Mesenchymal stem cell (in vitro differentiated cells and primary cell): Measurements from ENCODE around the gene ARMS2. TPM values are rescaled to one million over a fixed set of nuclear protein-coding genes. Genes with fewer than 3 reads are reported as not detected.

Experiments
- DNase-seq: peaks from one replicate; pipeline ENCODE4 v3.0.0-alpha.2; 2013
- H2AFZ ChIP-seq: one replicate; pipeline ENCODE4 v1.6.1; 2013; ENCODE audit warnings: low read depth, mild to moderate bottlenecking, control low read depth, inconsistent platforms, low read length, moderate library complexity
- H2AK5ac ChIP-seq: 2 replicates; pipeline ENCODE4 v1.6.1; 2013; ENCODE audit warnings: low read length, moderate library complexity, mild to moderate bottlenecking, inconsistent platforms; ENCODE audit not compliant: severe bottlenecking
- H2BK120ac ChIP-seq: one replicate; pipeline ENCODE4 v1.6.1; 2013; ENCODE audit warnings: low read depth, mild to moderate bottlenecking, inconsistent platforms, low read length, moderate library complexity
- H2BK12ac ChIP-seq, 2 experiments: one replicate each; pipeline ENCODE4 v1.6.1; 2013; ENCODE audit warnings: inconsistent platforms in 2 of 2, low read length in 2 of 2, mild to moderate bottlenecking in 2 of 2, moderate library complexity in 2 of 2, control low read depth in 1 of 2
- H2BK15ac ChIP-seq: one replicate; pipeline ENCODE4 v1.6.1; 2013; ENCODE audit warnings: mild to moderate bottlenecking, low read depth, inconsistent platforms; ENCODE audit not compliant: poor library complexity, severe bottlenecking
- H2BK5ac ChIP-seq: 2 replicates; pipeline ENCODE4 v1.6.1; 2013; ENCODE audit warnings: low read depth, mild to moderate bottlenecking, low read length, control low read depth, inconsistent platforms; ENCODE audit not compliant: poor library complexity, severe bottlenecking
- H3K14ac ChIP-seq, 2 experiments: one replicate each; pipeline ENCODE4 v1.6.1; 2013; ENCODE audit warnings: inconsistent platforms in 2 of 2, low read length in 2 of 2, control low read depth in 1 of 2, mild to moderate bottlenecking in 1 of 2, moderate library complexity in 1 of 2
- H3K18ac ChIP-seq, 2 experiments: one replicate each; pipeline ENCODE4 v1.6.1; 2013; ENCODE audit warnings: inconsistent platforms in 2 of 2, low read length in 2 of 2, control low read depth in 1 of 2, low read depth in 1 of 2, mild to moderate bottlenecking in 1 of 2
- H3K23ac ChIP-seq, 2 experiments: one replicate each; pipeline ENCODE4 v1.6.1; 2013; ENCODE audit warnings: inconsistent platforms in 2 of 2, low read length in 2 of 2, mild to moderate bottlenecking in 2 of 2, moderate library complexity in 2 of 2, control low read depth in 1 of 2
- H3K27ac ChIP-seq: 2 replicates; pipeline ENCODE4 v1.5.1; 2013; ENCODE audit warnings: mild to moderate bottlenecking, moderate library complexity, low read length, control low read depth, inconsistent platforms; ENCODE audit not compliant: poor library complexity, severe bottlenecking
- H3K27me3 ChIP-seq, 2 experiments: 2 replicates each; pipeline versions ENCODE4 v1.6.1 to v1.7.0; 2013; ENCODE audit warnings: low read length in 2 of 2, mild to moderate bottlenecking in 2 of 2, moderate library complexity in 2 of 2, control low read depth in 1 of 2, inconsistent platforms in 1 of 2; ENCODE audit not compliant: control insufficient read depth in 1 of 2, insufficient read depth in 1 of 2
- H3K36me3 ChIP-seq, 2 experiments: 2 replicates each; pipeline versions ENCODE4 v1.6.1 to v1.7.0; 2013; ENCODE audit warnings: low read length in 2 of 2, control low read depth in 1 of 2, inconsistent platforms in 1 of 2, low read depth in 1 of 2, mild to moderate bottlenecking in 1 of 2; ENCODE audit not compliant: insufficient read depth in 2 of 2, control insufficient read depth in 1 of 2
- H3K4ac ChIP-seq, 2 experiments: one replicate each; pipeline ENCODE4 v1.6.1; 2013; ENCODE audit warnings: inconsistent platforms in 2 of 2, low read length in 2 of 2, mild to moderate bottlenecking in 2 of 2, moderate library complexity in 2 of 2, control low read depth in 1 of 2, low read depth in 1 of 2
- H3K4me1 ChIP-seq: 2 replicates; pipeline ENCODE4 v1.6.1; 2013; ENCODE audit warnings: low read depth, low read length, control low read depth; ENCODE audit not compliant: control insufficient read depth, insufficient read depth
- H3K4me2 ChIP-seq: 2 replicates; pipeline ENCODE4 v1.6.1; 2013; ENCODE audit warnings: low read length, mild to moderate bottlenecking, inconsistent platforms; ENCODE audit not compliant: poor library complexity, severe bottlenecking
- H3K4me3 ChIP-seq, 2 experiments: 2 replicates each; pipeline versions ENCODE4 v1.5.1 to v1.7.0; 2013; ENCODE audit warnings: low read length in 2 of 2, mild to moderate bottlenecking in 2 of 2, control low read depth in 1 of 2, low read depth in 1 of 2; ENCODE audit not compliant: insufficient read depth in 1 of 2
- H3K79me1 ChIP-seq: replicated peaks from 2 replicates; pipeline ENCODE4 v1.6.1; 2013; ENCODE audit warnings: mild to moderate bottlenecking, control low read depth, low read length, inconsistent platforms; ENCODE audit not compliant: poor library complexity, severe bottlenecking
- H3K9ac ChIP-seq: 2 replicates; pipeline ENCODE4 v1.7.0; 2013; ENCODE audit warnings: mild to moderate bottlenecking, low read length, moderate library complexity
- H3K9me3 ChIP-seq: 2 replicates; pipeline ENCODE4 v1.7.0; 2013; ENCODE audit warnings: mild to moderate bottlenecking, low read length; ENCODE audit not compliant: control insufficient read depth
- H4K8ac ChIP-seq: one replicate; pipeline ENCODE4 v1.6.1; 2013; ENCODE audit warnings: inconsistent platforms, mild to moderate bottlenecking, low read length, moderate library complexity
- H4K91ac ChIP-seq: one replicate; pipeline ENCODE4 v1.6.1; 2013; ENCODE audit warnings: mild to moderate bottlenecking, low read length, inconsistent platforms
- WGBS: methylation state at CpG from one replicate; pipeline ENCODE4 v1.1.7; 2013; ENCODE audit warnings: mixed read lengths; 5-methylcytosine and 5-hydroxymethylcytosine counted together
- small RNA-seq: library from polyadenylated mRNA; stranded (forward); fragments of <200 nt; extraction: miRNeasy Mini kit (QIAGEN cat#:217004); gene quantifications from one replicate; pipeline ENCODE3, GENCODE V24; 2013; ENCODE audit warnings: low read depth

The ARMS2 gene

DNA sequence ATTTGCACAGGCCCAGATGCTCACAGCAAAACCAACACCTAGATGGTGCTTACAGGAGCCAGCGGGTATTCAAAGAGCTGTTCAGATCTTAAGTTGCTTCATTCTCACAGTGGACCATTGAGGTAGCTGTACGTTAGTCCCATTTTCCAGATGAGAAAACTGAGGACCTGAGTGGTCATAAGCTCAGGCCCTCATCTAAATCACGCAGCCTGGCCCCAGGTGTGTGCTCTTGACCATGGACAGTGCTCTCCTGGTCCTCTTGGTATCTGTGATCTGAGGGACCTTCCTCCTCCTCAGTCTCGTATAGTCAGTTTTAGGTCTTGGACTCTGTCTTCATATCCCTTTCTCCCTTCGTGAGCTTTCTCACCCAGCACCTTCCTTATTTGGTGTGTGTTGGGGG lies 50.6 kb downstream of the ARMS2 start:
- Histone ChIP-seq H3K36me3 (peaks cover 31 to 91% of the 10 kb centered on the region in 2 experiments), H3K27me3 (no peaks in the 10 kb centered on the region), H3K27ac (peak overlapping the region; percentile 12), H2BK12ac (no peak overlapping the region), H2BK5ac (no peak overlapping the region), H4K8ac (no peak overlapping the region), H3K4me1 (peaks cover 29% of the 10 kb centered on the region), H3K4me3 (no peak overlapping the region), H3K9me3 (no peaks in the 10 kb centered on the region), H2BK120ac (no peak overlapping the region), H3K9ac (peak overlapping the region; percentile 13), H4K91ac (peak overlapping the region; percentile 52), H3K4me2 (no peak overlapping the region), H3K18ac (no peak overlapping the region), H3K79me1 (peaks cover 4% of the 10 kb centered on the region), H2AFZ (no peak overlapping the region), H3K23ac (no peak overlapping the region), H3K14ac (no peak overlapping the region), H2AK5ac (no peak overlapping the region), H3K4ac (no peak overlapping the region), H2BK15ac (no peak overlapping the region)
- DNase-seq, result no peak
- WGBS, result 92% methylated on average over 3 of the region's 5 CpGs

DNA sequence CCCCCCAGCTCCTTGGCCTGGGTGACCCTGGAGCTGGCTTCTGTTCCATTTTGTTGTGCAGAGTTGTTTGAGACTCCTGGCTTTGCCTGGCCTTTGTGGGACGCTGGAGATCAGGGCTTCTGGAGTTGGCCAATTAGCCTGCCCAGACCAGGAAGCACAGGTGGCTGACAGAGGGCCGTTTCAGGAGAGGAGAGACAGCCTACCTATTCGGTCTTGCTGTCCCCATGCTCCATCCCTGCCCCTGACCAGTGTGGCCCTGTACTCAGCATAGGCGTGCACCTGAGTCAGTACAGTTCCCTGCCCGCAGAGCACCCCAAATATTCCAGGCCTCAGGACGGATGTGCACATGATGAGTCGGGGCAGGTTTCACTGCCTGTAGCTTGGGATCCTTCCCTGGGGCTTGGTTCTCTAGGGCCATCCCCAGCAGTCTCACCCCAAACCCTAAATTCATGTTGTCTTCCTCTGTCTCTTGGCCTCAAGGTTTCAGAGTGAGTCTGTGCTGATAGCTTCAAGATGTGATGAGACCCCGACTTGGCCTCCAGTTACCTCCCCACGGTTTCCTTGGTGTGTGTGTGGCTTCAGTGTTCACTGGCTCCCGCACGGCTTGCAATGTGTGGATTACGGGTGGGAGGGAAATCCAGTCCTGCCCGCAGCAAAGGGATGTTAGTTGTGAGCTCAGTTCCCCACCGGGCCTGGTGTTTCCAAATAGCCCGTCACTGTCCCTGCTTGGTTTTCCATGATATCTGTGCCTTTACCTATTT lies 51.6 kb downstream of the ARMS2 start:
- H2AFZ ChIP-seq, result no peak overlapping the region
- H4K91ac ChIP-seq, result no peak overlapping the region
- H3K18ac ChIP-seq, result no peak overlapping the region
- DNase-seq, result no peak
- H2BK120ac ChIP-seq, result no peak overlapping the region
- H3K4ac ChIP-seq, result no peak overlapping the region
- no peak overlapping the region for H3K4me2 ChIP-seq
- no peak overlapping the region for H3K27ac ChIP-seq
- no peak overlapping the region for H3K23ac ChIP-seq
- no peak overlapping the region for H3K9ac ChIP-seq
- H4K8ac ChIP-seq, result no peak overlapping the region
- H3K14ac ChIP-seq, result no peak overlapping the region
- H2BK5ac ChIP-seq, result no peak overlapping the region
- 95% methylated on average over 15 of the region's 15 CpGs for WGBS
- H3K4me3 ChIP-seq, result no peak overlapping the region
- H3K9me3 ChIP-seq, result no peaks in the 10 kb centered on the region
- peaks cover 34 to 91% of the 10 kb centered on the region in 2 experiments for H3K36me3 ChIP-seq
- H2BK12ac ChIP-seq, result no peak overlapping the region
- H2AK5ac ChIP-seq, result peak overlapping the region; percentile 30
- peaks cover 32% of the 10 kb centered on the region for H3K4me1 ChIP-seq
- H3K79me1 ChIP-seq, result peaks cover 3% of the 10 kb centered on the region
- H2BK15ac ChIP-seq, result no peak overlapping the region
- H3K27me3 ChIP-seq, result no peaks in the 10 kb centered on the region

Small RNA genes lying within 50 kb of the gene (small RNA-seq; reads per million reads assigned to genes)
- gene MIR3941, result not detected
